ENCODE data around the gene TIMP3. TPM values are rescaled to one million over a fixed set of nuclear protein-coding genes. Genes with fewer than 3 reads are reported as not detected.
A peak's percentile ranks its signal among the peaks of the same experiment; 100 is the strongest.

The TIMP3 gene
- total RNA-seq, 1 donor from 2014 or later, result 297 TPM

GRCh38 chr22:32880893-32881596, 79.5 kb downstream of the TIMP3 start:
- DNase-seq (ENCODE audit: low spot score), result peak; percentile 97

GRCh38 chr22:32882360-32882755, 80.9 kb downstream of the TIMP3 start:
- DNase-seq (ENCODE audit: low spot score), result no peak

GRCh38 chr22:32882774-32883530, 81.4 kb downstream of the TIMP3 start:
- peak; percentile 57 for DNase-seq (ENCODE audit: low spot score)

- peak; percentile 75 for DNase-seq (ENCODE audit: low spot score)
These were observed 85.9 kb downstream of the TIMP3 start for GRCh38 chr22:32887324-32887980.

- no peak for DNase-seq (ENCODE audit: low spot score)
These were observed 87.5 kb downstream of the TIMP3 start for GRCh38 chr22:32888976-32889375.

- no peak for DNase-seq (ENCODE audit: low spot score)
These were observed 95.4 kb downstream of the TIMP3 start for GRCh38 chr22:32896891-32897290.

GRCh38 chr22:32897400-32897799, 95.9 kb downstream of the TIMP3 start:
- DNase-seq (ENCODE audit: low spot score), result peak; percentile 83

GRCh38 chr22:32900886-32901635, 99.6 kb downstream of the TIMP3 start:
- DNase-seq (ENCODE audit: low spot score), result no peak

- DNase-seq (ENCODE audit: low spot score), result no peak
These were observed 100.4 kb downstream of the TIMP3 start for GRCh38 chr22:32901925-32902324.

GRCh38 chr22:32903507-32903906, 102.0 kb downstream of the TIMP3 start:
- no peak for DNase-seq (ENCODE audit: low spot score)

- DNase-seq (ENCODE audit: low spot score), result peak; percentile 67
These were observed 102.5 kb downstream of the TIMP3 start for GRCh38 chr22:32904044-32904443.

- DNase-seq (ENCODE audit: low spot score), result peak; percentile 85
These were observed 103.9 kb downstream of the TIMP3 start for GRCh38 chr22:32905400-32905799.

GRCh38 chr22:32909581-32910428, 108.3 kb downstream of the TIMP3 start:
- DNase-seq (ENCODE audit: low spot score), result no peak

GRCh38 chr22:32910429-32910772, 108.9 kb downstream of the TIMP3 start:
- DNase-seq (ENCODE audit: low spot score), result no peak

- DNase-seq (ENCODE audit: low spot score), result no peak
These were observed 110.0 kb downstream of the TIMP3 start for GRCh38 chr22:32911503-32911902.
